ENCODE measurements around the gene DLGAP4. TPM values are rescaled to one million over a fixed set of nuclear protein-coding genes. Genes with fewer than 3 reads are reported as not detected.

Gene DLGAP4
- total and polyA plus RNA-seq, 10 of the 15 experiments (the other 5 are each of a cell fraction or from before 2014, with no cell fraction given): 0.42 to 43.3 (median 19.0) TPM

GRCh38 chr20:36270744-36271638 is 35.1 kb upstream of the DLGAP4 start (continued):
- TF ChIP-seq, protein P1, sequence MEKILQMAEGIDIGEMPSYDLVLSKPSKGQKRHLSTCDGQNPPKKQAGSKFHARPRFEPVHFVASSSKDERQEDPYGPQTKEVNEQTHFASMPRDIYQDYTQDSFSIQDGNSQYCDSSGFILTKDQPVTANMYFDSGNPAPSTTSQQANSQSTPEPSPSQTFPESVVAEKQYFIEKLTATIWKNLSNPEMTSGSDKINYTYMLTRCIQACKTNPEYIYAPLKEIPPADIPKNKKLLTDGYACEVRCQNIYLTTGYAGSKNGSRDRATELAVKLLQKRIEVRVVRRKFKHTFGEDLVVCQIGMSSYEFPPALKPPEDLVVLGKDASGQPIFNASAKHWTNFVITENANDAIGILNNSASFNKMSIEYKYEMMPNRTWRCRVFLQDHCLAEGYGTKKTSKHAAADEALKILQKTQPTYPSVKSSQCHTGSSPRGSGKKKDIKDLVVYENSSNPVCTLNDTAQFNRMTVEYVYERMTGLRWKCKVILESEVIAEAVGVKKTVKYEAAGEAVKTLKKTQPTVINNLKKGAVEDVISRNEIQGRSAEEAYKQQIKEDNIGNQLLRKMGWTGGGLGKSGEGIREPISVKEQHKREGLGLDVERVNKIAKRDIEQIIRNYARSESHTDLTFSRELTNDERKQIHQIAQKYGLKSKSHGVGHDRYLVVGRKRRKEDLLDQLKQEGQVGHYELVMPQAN (conservative IDR thresholded peaks at IDR 0.05): no peak

- POLR2A ChIA-PET: no interaction called here
- TF ChIP-seq ZNF217 (IDR thresholded peaks at IDR 0.05): no peak
- no peak for TF ChIP-seq HCFC1 (IDR thresholded peaks at IDR 0.05; ENCODE audit: low read length)
- TF ChIP-seq ESRRA (IDR thresholded peaks at IDR 0.05; ENCODE audit: low read length): no peak
- H2AFZ ChIP-seq (ENCODE audit: control insufficient read depth, low read depth, low read length): no peak overlapping the region
- RAD21 ChIA-PET (ENCODE audit: unreplicated experiment): no interaction called here
- SMC1A ChIA-PET (ENCODE audit: uncharacterized antibody, unreplicated experiment): no interaction called here
- in situ Hi-C loops (cut with MboI) (no loop called here), intact Hi-C loops (cut with micrococcal nuclease; ENCODE audit: unreplicated experiment) (loop anchor here (5.0 kb wide), 1 partner anchor 165 kb away; no protein-coding TSS in a partner anchor)
- ATAC-seq (no peak), FAIRE-seq (no peak), DNase-seq (ENCODE audit: low read depth, low spot score) (no peak)
- H4K20me1 ChIP-seq (ENCODE audit: control insufficient read depth, insufficient read depth): no peaks in the 10 kb centered on the region
- no peak overlapping the region for H3K4me3 ChIP-seq
- H3K36me3 ChIP-seq (ENCODE audit: control insufficient read depth in 2 of 2, insufficient read depth in 2 of 2, low read length in 1 of 2): no peaks in the 10 kb centered on the region
- no peaks in the 10 kb centered on the region for H3K9me3 ChIP-seq (replicated peaks; ENCODE audit: control insufficient read depth, insufficient read depth, low read length)
- no peaks in the 10 kb centered on the region for H3K4me1 ChIP-seq (ENCODE audit: control insufficient read depth, insufficient read depth, low read length)
- CTCF ChIA-PET: interaction anchor here (1.6 to 3.1 kb wide), 2 partner anchors 19 to 167 kb away, joined by 4 to 34 read pairs; no protein-coding TSS in a partner anchor
- no peak overlapping the region for H3K27ac ChIP-seq (ENCODE audit: control insufficient read depth, insufficient read depth)
- BruUV-seq (replicated peaks): no TSS peak
- no peaks in the 10 kb centered on the region for H3K79me2 ChIP-seq (ENCODE audit: control insufficient read depth, insufficient read depth, low read length)
- no peak overlapping the region for H3K4me2 ChIP-seq (ENCODE audit: control insufficient read depth, insufficient read depth)
- peaks cover 0 to 1% of the 10 kb centered on the region in 2 experiments; a peak in 1 of 4 replicates for H3K27me3 ChIP-seq (replicated peaks in 1 of 2; ENCODE audit: control insufficient read depth in 2 of 2, insufficient read depth in 2 of 2, low read length in 1 of 2)
- 56% methylated on average over 21 of the region's 21 CpGs for WGBS (ENCODE audit: insufficient coverage, insufficient replicate concordance, low lambda C conversion rate, missing lambda C conversion rate)
- no peak overlapping the region for H3K9ac ChIP-seq (ENCODE audit: control insufficient read depth, insufficient read depth, low read length)
These were observed 34.2 kb upstream of the DLGAP4 start for GRCh38 chr20:36271639-36272546.

Measured in GM12878 (cell line).